ENCODE data around the gene PSMB7. TPM values are rescaled to one million over a fixed set of nuclear protein-coding genes. Genes with fewer than 3 reads are reported as not detected.

The PSMB7 gene
- total and polyA plus RNA-seq, 2 of the 8 experiments (the other 6 are each of a cell fraction or from before 2014, with no cell fraction given), result 222 to 357 TPM

DNA sequence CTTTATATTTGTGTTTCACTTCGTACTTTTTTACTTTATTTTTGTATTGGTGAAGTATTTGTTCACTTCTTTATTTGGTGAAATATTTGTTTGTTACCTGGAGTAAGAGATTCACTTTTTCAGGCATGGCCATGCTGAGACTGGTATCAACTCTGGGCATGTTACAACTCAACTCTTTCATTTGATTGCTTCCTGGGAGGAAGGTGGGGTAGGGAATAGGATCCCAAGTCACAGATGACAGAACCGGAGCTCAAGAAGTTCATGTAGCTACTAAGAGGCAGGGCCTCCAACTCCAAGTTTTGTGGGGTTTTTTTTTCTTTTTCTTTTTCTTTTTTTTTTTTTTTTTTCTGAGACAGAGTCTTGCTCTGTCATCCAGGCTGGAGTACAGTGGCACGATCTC lies 28.9 kb upstream of the PSMB7 start:
- H3K23me2 ChIP-seq (ENCODE audit: low read depth, low read length), result no peaks in the 10 kb centered on the region
- H2BK20ac ChIP-seq (ENCODE audit: low read length), result no peak overlapping the region
- CTCF ChIA-PET (ENCODE audit: partially characterized antibody), result interaction anchor here (2.2 to 2.5 kb wide), 2 partner anchors 10 to 25 kb away, joined by 5 to 16 read pairs; no protein-coding TSS in a partner anchor
- H3K14ac ChIP-seq (ENCODE audit: insufficient read length), result no peak overlapping the region
- no peak overlapping the region for H3K9ac ChIP-seq (replicated peaks in 1 of 4; ENCODE audit: extremely low read depth in 1 of 4, low read depth in 3 of 4, low read length in 3 of 4)
- H4K91ac ChIP-seq (replicated peaks; ENCODE audit: insufficient read length, low read length), result no peak overlapping the region
- no peak overlapping the region for H4K8ac ChIP-seq (ENCODE audit: extremely low read depth, insufficient read depth, low read length)
- no peak overlapping the region for H2AK5ac ChIP-seq (ENCODE audit: low read depth, low read length)
- H3K4me3 ChIP-seq (ENCODE audit: extremely low read depth in 1 of 4, insufficient read depth in 2 of 4, low read depth in 3 of 4, low read length in 4 of 4), result no peak overlapping the region
- no peak overlapping the region for H4K5ac ChIP-seq (ENCODE audit: insufficient read length, low read depth, low read length)
- H3K27me3 ChIP-seq (replicated peaks in 1 of 4; ENCODE audit: control insufficient read depth in 3 of 4, extremely low read depth in 1 of 4, insufficient read depth in 3 of 4, low read length in 3 of 4), result no peaks in the 10 kb centered on the region; a peak in 1 of 7 replicates
- H2AFZ ChIP-seq (ENCODE audit: low read length), result no peak overlapping the region
- TF ChIP-seq ZNF274 (IDR thresholded peaks at IDR 0.05; ENCODE audit: borderline replicate concordance, extremely low read depth, low read length), result no peak
- no peak for TF ChIP-seq HDAC2 (IDR thresholded peaks at IDR 0.05; ENCODE audit: borderline replicate concordance in 1 of 2, low read depth in 2 of 2, low read length in 2 of 2)
- TF ChIP-seq NRF1 (IDR thresholded peaks at IDR 0.05; ENCODE audit: low read depth, low read length), result no peak
- TF ChIP-seq EGR1 (IDR thresholded peaks at IDR 0.05; ENCODE audit: borderline replicate concordance, low read depth, low read length), result no peak
- no peak for TF ChIP-seq CEBPB (IDR thresholded peaks at IDR 0.05; ENCODE audit: low read depth, low read length)
- no peak for TF ChIP-seq KDM1A (IDR thresholded peaks at IDR 0.05; ENCODE audit: borderline replicate concordance, low read length)
- TF ChIP-seq CREB1 (IDR thresholded peaks at IDR 0.05), result no peak
- TF ChIP-seq RAD21 (IDR thresholded peaks at IDR 0.05 in 1 of 2, conservative IDR thresholded peaks at IDR 0.05 in 1 of 2; ENCODE audit: low read depth in 2 of 2, low read length in 2 of 2), result no peak
- H3K9me3 ChIP-seq (ENCODE audit: insufficient read depth in 2 of 2, low read depth in 1 of 2, low read length in 1 of 2), result no peaks in the 10 kb centered on the region
- H2BK12ac ChIP-seq (ENCODE audit: low read depth, low read length), result no peak overlapping the region
- POLR2A ChIA-PET (ENCODE audit: partially characterized antibody), result no interaction called here
- no peak overlapping the region for H3K27ac ChIP-seq (ENCODE audit: low read depth, low read length)
- no peak overlapping the region for H3K56ac ChIP-seq (replicated peaks; ENCODE audit: insufficient read length, low read depth, low read length)
- H2BK5ac ChIP-seq (ENCODE audit: low read depth, low read length), result no peak overlapping the region
- no peak for FAIRE-seq
- H3K4ac ChIP-seq (replicated peaks; ENCODE audit: insufficient read length, low read depth, low read length), result no peak overlapping the region
- no peaks in the 10 kb centered on the region for H3K79me2 ChIP-seq (ENCODE audit: control insufficient read depth in 1 of 2, insufficient read depth in 2 of 2, low read length in 2 of 2)
- H4K20me1 ChIP-seq (replicated peaks in 1 of 2; ENCODE audit: control insufficient read depth in 1 of 2, insufficient read depth in 2 of 2, low read length in 2 of 2), result no peaks in the 10 kb centered on the region
- no peak overlapping the region for H3K18ac ChIP-seq (ENCODE audit: extremely low read depth, low read length)
- H3K36me3 ChIP-seq (ENCODE audit: control insufficient read depth in 2 of 4, insufficient read depth in 4 of 4, low read length in 3 of 4), result no peaks in the 10 kb centered on the region
- no peak for DNase-seq (ENCODE audit: low read depth in 1 of 2, low spot score in 2 of 2)
- no peak overlapping the region for H3K23ac ChIP-seq (ENCODE audit: insufficient read length)
- H3K4me2 ChIP-seq (ENCODE audit: insufficient read depth in 1 of 2, low read depth in 2 of 2, low read length in 2 of 2), result no peak overlapping the region
- 96% methylated on average over 2 of the region's 3 CpGs; no CpG with 5 or more reads in 1 of the 2 experiments for WGBS, 2 experiments (ENCODE audit: extremely low coverage in 1 of 2, insufficient coverage in 1 of 2, insufficient read length in 1 of 2, insufficient replicate concordance in 2 of 2, low coverage in 1 of 2, low lambda C conversion rate in 2 of 2, missing lambda C conversion rate in 1 of 2)
- no peaks in the 10 kb centered on the region for H3K79me1 ChIP-seq (ENCODE audit: low read depth, low read length)
- H2BK120ac ChIP-seq (replicated peaks; ENCODE audit: low read depth, low read length), result no peak overlapping the region
- H2BK15ac ChIP-seq (ENCODE audit: low read length), result no peak overlapping the region
- H3K4me1 ChIP-seq (replicated peaks in 1 of 4; ENCODE audit: control insufficient read depth in 3 of 4, insufficient read depth in 4 of 4, low read length in 3 of 4), result peaks cover 0 to 4% (median 0%) of the 10 kb centered on the region in 4 experiments; a peak in 1 of 7 replicates

All from H1 (cell line).